Measurements from ENCODE around the gene EVI5. TPM values are rescaled to one million over a fixed set of nuclear protein-coding genes. Genes with fewer than 3 reads are reported as not detected.

Gene EVI5
- total and polyA plus RNA-seq, 10 of the 15 experiments (the other 5 are each of a cell fraction or from before 2014, with no cell fraction given): 0.27 to 6.8 (median 1.7) TPM

DNA sequence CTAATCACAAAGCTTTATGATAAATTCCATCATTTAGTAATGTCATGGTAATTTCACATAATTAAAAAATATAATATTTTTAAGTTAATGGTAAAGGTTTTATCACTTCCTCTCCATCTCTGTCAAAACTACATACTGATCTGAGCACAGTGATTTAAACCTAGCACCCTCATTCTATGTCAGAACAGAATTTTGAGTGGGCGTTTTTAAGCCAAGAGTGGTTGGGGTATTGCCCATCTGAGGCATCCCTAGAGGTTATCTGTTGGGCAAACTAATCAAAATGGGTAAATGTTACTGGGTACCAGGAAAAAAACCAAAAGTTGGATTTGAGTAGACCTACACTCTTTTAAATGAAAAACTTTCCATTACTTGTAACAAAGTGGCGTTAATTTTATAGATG is 197.5 kb downstream of the EVI5 start:
- CTCF ChIA-PET: interaction anchor here (0.7 to 2.5 kb wide), 10 partner anchors 10 to 277 kb away, joined by 3 to 18 read pairs (median 5); partner anchors contain the start of gene GFI1
- intact Hi-C loops (cut with micrococcal nuclease; ENCODE audit: unreplicated experiment): loop anchor here (5.0 kb wide), 1 partner anchor 190 kb away; no protein-coding TSS in a partner anchor
- DNase-seq (ENCODE audit: low read depth, low spot score) (peak; percentile 31), FAIRE-seq (no peak), ATAC-seq (peak; percentile 73)
- no peaks in the 10 kb centered on the region for H4K20me1 ChIP-seq (ENCODE audit: control insufficient read depth, insufficient read depth)
- BruUV-seq (replicated peaks): no TSS peak
- 0% methylated on average over 2 of the region's 2 CpGs for WGBS (ENCODE audit: insufficient coverage, insufficient replicate concordance, low lambda C conversion rate, missing lambda C conversion rate)
- no peaks in the 10 kb centered on the region for H3K27me3 ChIP-seq (replicated peaks in 1 of 2; ENCODE audit: control insufficient read depth in 2 of 2, insufficient read depth in 2 of 2, low read length in 1 of 2)
- POLR2A ChIA-PET: interaction anchor here (0.6 to 1.4 kb wide), 10 partner anchors 9 to 127 kb away, joined by 3 to 7 read pairs (median 4); no protein-coding TSS in a partner anchor
- SMC1A ChIA-PET (ENCODE audit: uncharacterized antibody, unreplicated experiment): interaction anchor here (0.6 to 3.1 kb wide), 23 partner anchors 10 to 277 kb away, joined by 3 to 28 read pairs (median 6); partner anchors contain the start of gene GFI1
- no peaks in the 10 kb centered on the region; the same call in 1 of the 3 replicates for H3K9me3 ChIP-seq (replicated peaks; ENCODE audit: control insufficient read depth, insufficient read depth, low read length)
- H3K79me2 ChIP-seq (ENCODE audit: control insufficient read depth, insufficient read depth, low read length): no peaks in the 10 kb centered on the region
- H3K36me3 ChIP-seq (ENCODE audit: control insufficient read depth in 2 of 2, insufficient read depth in 2 of 2, low read length in 1 of 2): no peaks in the 10 kb centered on the region
- H3K4me2 ChIP-seq (ENCODE audit: control insufficient read depth, insufficient read depth): peak overlapping the region; percentile 42; the same call in 1 of the 2 replicates
- RAD21 ChIA-PET (ENCODE audit: unreplicated experiment): interaction anchor here (0.6 to 2.6 kb wide), 12 partner anchors 10 to 279 kb away, joined by 3 to 21 read pairs (median 4); partner anchors contain the start of gene GFI1
- no peak overlapping the region for H2AFZ ChIP-seq (ENCODE audit: control insufficient read depth, low read depth, low read length)
- in situ Hi-C loops (cut with MboI): loop anchor here (5.0 kb wide), 1 partner anchor 105 kb away; no protein-coding TSS in a partner anchor
- peaks cover 8% of the 10 kb centered on the region for H3K4me1 ChIP-seq (ENCODE audit: control insufficient read depth, insufficient read depth, low read length)
- no peak overlapping the region for H3K27ac ChIP-seq (ENCODE audit: control insufficient read depth, insufficient read depth)
- no peak overlapping the region for H3K4me3 ChIP-seq
- no peak overlapping the region for H3K9ac ChIP-seq (ENCODE audit: control insufficient read depth, insufficient read depth, low read length)
- TF ChIP-seq RFX5 (IDR thresholded peaks at IDR 0.05; ENCODE audit: low read depth, low read length) (no peak), SUPT20H (IDR thresholded peaks at IDR 0.05; ENCODE audit: borderline replicate concordance, control insufficient read depth, low read depth, low read length) (no peak), ZBTB40 (IDR thresholded peaks at IDR 0.05; ENCODE audit: borderline replicate concordance) (no peak), PBX3 (IDR thresholded peaks at IDR 0.05; ENCODE audit: insufficient replicate concordance, low read depth, low read length) (no peak), DPF2 (IDR thresholded peaks at IDR 0.05) (peak; percentile 85), SIX5 (IDR thresholded peaks at IDR 0.05; ENCODE audit: low read depth, low read length, severe bottlenecking) (no peak), KLF5 (IDR thresholded peaks at IDR 0.05; ENCODE audit: partially characterized antibody) (no peak), FOXM1 (IDR thresholded peaks at IDR 0.05; ENCODE audit: low read depth, low read length) (peak; percentile 94), ATF7 (IDR thresholded peaks at IDR 0.05; ENCODE audit: low read depth) (0 out of 2 replicates have a peak, but pooled peaks have one; percentile 16), BHLHE40 (IDR thresholded peaks at IDR 0.05; ENCODE audit: borderline replicate concordance in 1 of 2, low read depth in 2 of 2, low read length in 1 of 2) (no peak), JUNB (IDR thresholded peaks at IDR 0.05) (peak; percentile 92), EP300 (IDR thresholded peaks at IDR 0.05; ENCODE audit: borderline replicate concordance in 1 of 2, control insufficient read depth in 1 of 2, low read depth in 2 of 2, low read length in 2 of 2) (peak; percentile 63 to 64; a peak in 3 of 4 replicates), SIN3A (IDR thresholded peaks at IDR 0.05; ENCODE audit: low read depth, low read length) (no peak), ZNF384 (IDR thresholded peaks at IDR 0.05; ENCODE audit: borderline replicate concordance, low read depth, low read length) (no peak), TCF7 (IDR thresholded peaks at IDR 0.05; ENCODE audit: borderline replicate concordance) (0 out of 2 replicates have a peak, but pooled peaks have one; percentile 26)
- TF ChIP-seq, protein P1, sequence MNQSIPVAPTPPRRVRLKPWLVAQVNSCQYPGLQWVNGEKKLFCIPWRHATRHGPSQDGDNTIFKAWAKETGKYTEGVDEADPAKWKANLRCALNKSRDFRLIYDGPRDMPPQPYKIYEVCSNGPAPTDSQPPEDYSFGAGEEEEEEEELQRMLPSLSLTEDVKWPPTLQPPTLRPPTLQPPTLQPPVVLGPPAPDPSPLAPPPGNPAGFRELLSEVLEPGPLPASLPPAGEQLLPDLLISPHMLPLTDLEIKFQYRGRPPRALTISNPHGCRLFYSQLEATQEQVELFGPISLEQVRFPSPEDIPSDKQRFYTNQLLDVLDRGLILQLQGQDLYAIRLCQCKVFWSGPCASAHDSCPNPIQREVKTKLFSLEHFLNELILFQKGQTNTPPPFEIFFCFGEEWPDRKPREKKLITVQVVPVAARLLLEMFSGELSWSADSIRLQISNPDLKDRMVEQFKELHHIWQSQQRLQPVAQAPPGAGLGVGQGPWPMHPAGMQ (IDR thresholded peaks at IDR 0.05; ENCODE audit: borderline replicate concordance): no peak
